Measurements from ENCODE around the gene PRPF31. TPM values are rescaled to one million over a fixed set of nuclear protein-coding genes. Genes with fewer than 3 reads are reported as not detected.

The PRPF31 gene
- total and polyA plus RNA-seq, 2 of the 4 experiments (the other 2 are of a cell fraction): 65.4 to 66.1 TPM

DNA sequence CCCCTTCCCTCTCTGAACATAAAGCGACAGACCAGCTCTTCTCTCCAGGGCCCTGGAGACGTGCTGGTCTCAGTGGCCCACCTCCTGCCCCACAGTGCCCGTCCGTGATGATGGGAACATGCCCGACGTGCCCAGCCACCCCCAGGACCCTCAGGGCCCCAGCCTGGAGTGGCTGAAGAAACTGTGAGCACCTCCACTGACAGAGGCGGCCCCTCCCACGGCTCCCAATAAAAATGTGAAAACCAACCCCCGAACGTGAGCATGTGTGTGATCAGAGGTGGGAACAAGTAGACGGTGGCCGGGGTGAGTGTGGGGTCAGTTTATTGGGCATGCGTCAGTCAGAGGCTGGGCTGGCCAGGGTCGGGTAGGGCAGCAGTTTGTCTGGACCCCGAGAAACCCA is 8.8 kb upstream of the PRPF31 start:
- Histone ChIP-seq H2AFZ (replicated peaks; ENCODE audit: low read length, poor library complexity) (no peak overlapping the region), H2AK5ac (ENCODE audit: low read depth, low read length) (no peak overlapping the region), H3K23ac (ENCODE audit: low read depth, low read length) (no peak overlapping the region), H3K18ac (ENCODE audit: low read depth, low read length) (no peak overlapping the region), H3K4me3 (ENCODE audit: insufficient read depth, low read depth, low read length) (no peak overlapping the region), H3K4me2 (ENCODE audit: low read depth, low read length) (no peak overlapping the region), H2BK120ac (ENCODE audit: low read depth, low read length) (no peak overlapping the region), H2BK15ac (ENCODE audit: low read depth, low read length) (no peak overlapping the region), H2AK9ac (replicated peaks; ENCODE audit: low read depth, low read length, poor library complexity) (no peak overlapping the region), H4K8ac (ENCODE audit: low read depth in 2 of 2, low read length in 2 of 2) (no peak overlapping the region), H4K5ac (ENCODE audit: low read depth, low read length) (no peak overlapping the region), H4K20me1 (ENCODE audit: insufficient read depth, low read length) (peaks cover 4% of the 10 kb centered on the region; the same call in 1 of the 2 replicates), H3K79me1 (ENCODE audit: low read depth in 1 of 2, low read length in 2 of 2) (peaks cover 4 to 31% of the 10 kb centered on the region in 2 experiments), H3K56ac (ENCODE audit: extremely low read depth, insufficient read depth, low read length) (no peak overlapping the region), H3K9ac (ENCODE audit: low read depth, low read length) (no peak overlapping the region), H3K4me1 (ENCODE audit: control insufficient read depth, insufficient read depth, low read length) (no peaks in the 10 kb centered on the region), H2BK20ac (ENCODE audit: low read depth, low read length) (no peak overlapping the region), H3K27ac (ENCODE audit: insufficient read depth, low read length) (no peak overlapping the region), H3K36me3 (ENCODE audit: control insufficient read depth, insufficient read depth, low read length) (peaks cover 47% of the 10 kb centered on the region), H3K9me1 (ENCODE audit: insufficient read depth, low read length) (no peaks in the 10 kb centered on the region), H3K27me3 (ENCODE audit: control insufficient read depth, insufficient read depth, low read length) (no peaks in the 10 kb centered on the region), H3K9me3 (ENCODE audit: control insufficient read depth, insufficient read depth, low read length) (no peaks in the 10 kb centered on the region), H3K14ac (replicated peaks; ENCODE audit: low read depth, low read length) (no peak overlapping the region), H3K4ac (ENCODE audit: low read depth, low read length) (no peak overlapping the region), H2BK5ac (ENCODE audit: low read depth, low read length, poor library complexity, severe bottlenecking) (no peak overlapping the region), H4K91ac (ENCODE audit: insufficient read depth, low read depth, low read length) (no peak overlapping the region)
- WGBS, 2 experiments (ENCODE audit: extremely low coverage in 2 of 2, insufficient read length in 1 of 2): 100% methylated on average over 2 of the region's 15 CpGs; no CpG with 5 or more reads in 1 of the 2 experiments
- dilution Hi-C loops (cut with HindIII; ENCODE audit: low sequenced_read_pairs, unreplicated experiment) (no loop called here), intact Hi-C loops (cut with micrococcal nuclease) (loop anchor here (10.0 kb wide), 1 partner anchor 242 kb away; the partner anchor contains the start of gene MYADM), in situ Hi-C loops (cut with MboI; ENCODE audit: low sequenced_read_pairs) (loop anchor here (25.0 kb wide), 1 partner anchor 356 kb away; the partner anchor contains the start of genes CDC42EP5 and LENG9)
- TF ChIP-seq CEBPB (IDR thresholded peaks at IDR 0.05; ENCODE audit: low read depth, low read length) (no peak), CHD1 (IDR thresholded peaks at IDR 0.05; ENCODE audit: low read depth, low read length) (no peak), POLR2A (IDR thresholded peaks at IDR 0.05; ENCODE audit: low read depth, low read length) (no peak), MAZ (IDR thresholded peaks at IDR 0.05; ENCODE audit: borderline replicate concordance, low read depth, low read length) (no peak), BHLHE40 (IDR thresholded peaks at IDR 0.05; ENCODE audit: low read depth, low read length) (no peak), RAD21 (IDR thresholded peaks at IDR 0.05; ENCODE audit: low read length) (no peak), RCOR1 (IDR thresholded peaks at IDR 0.05; ENCODE audit: insufficient replicate concordance, low read length) (no peak)
- TF ChIP-seq, protein P1, sequence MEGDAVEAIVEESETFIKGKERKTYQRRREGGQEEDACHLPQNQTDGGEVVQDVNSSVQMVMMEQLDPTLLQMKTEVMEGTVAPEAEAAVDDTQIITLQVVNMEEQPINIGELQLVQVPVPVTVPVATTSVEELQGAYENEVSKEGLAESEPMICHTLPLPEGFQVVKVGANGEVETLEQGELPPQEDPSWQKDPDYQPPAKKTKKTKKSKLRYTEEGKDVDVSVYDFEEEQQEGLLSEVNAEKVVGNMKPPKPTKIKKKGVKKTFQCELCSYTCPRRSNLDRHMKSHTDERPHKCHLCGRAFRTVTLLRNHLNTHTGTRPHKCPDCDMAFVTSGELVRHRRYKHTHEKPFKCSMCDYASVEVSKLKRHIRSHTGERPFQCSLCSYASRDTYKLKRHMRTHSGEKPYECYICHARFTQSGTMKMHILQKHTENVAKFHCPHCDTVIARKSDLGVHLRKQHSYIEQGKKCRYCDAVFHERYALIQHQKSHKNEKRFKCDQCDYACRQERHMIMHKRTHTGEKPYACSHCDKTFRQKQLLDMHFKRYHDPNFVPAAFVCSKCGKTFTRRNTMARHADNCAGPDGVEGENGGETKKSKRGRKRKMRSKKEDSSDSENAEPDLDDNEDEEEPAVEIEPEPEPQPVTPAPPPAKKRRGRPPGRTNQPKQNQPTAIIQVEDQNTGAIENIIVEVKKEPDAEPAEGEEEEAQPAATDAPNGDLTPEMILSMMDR (conservative IDR thresholded peaks at IDR 0.05; ENCODE audit: low read depth, low read length): no peak
- DNase-seq (no peak), ATAC-seq (ENCODE audit: low read depth) (no peak)
- ChIA-PET POLR2A (ENCODE audit: unreplicated experiment) (no interaction called here), CTCF (no interaction called here)
- BruUV-seq (replicated peaks): no TSS peak
